Spleen (tissue), 7 donors: ENCODE data around the gene CUL3.
"Not testable (repeated sequence)": the region's sequence is repeated elsewhere in the genome, so short reads cannot be mapped to it uniquely, and the experiment has no call there.

ENCODE experiments used
- CTCF ChIP-seq, 11 experiments: fragments of 200-600 bp in 7 of 11; fragments of 450-650 bp in 4 of 11; sonication (generic) in 4 of 11; IDR thresholded peaks in 8 of 11; conservative IDR thresholded peaks in 3 of 11; 1 replicate in 7 of 11; 2 replicates in 4 of 11; pipeline versions ENCODE4 v1.4.0 to v1.8.0; 2016 to 2021; ENCODE audit warnings: antibody characterized with exemption in 11 of 11, inconsistent platforms in 4 of 11, mild to moderate bottlenecking in 1 of 11
- POLR2A ChIP-seq, 3 donors: fragments of 450-650 bp; IDR thresholded peaks; one replicate each; pipeline ENCODE4 v1.5.1; 2017; ENCODE audit warnings: antibody characterized with exemption in 3 of 3, mild to moderate bottlenecking in 1 of 3
- POLR2AphosphoS5 ChIP-seq, 3 donors: sonication (generic); formaldehyde crosslinking; IDR thresholded peaks; one replicate each; pipeline ENCODE4 v1.5.1; 2017; ENCODE audit warnings: antibody characterized with exemption in 3 of 3
- donor health status: DM: no; HTN: no; CAD: no; lungs with moderate emphysema.
- donor health status: DM: no; HTN: no; CAD: no.
- donor health status: DM: no; HTN: no; CAD: no.

GRCh38 chr2:224487940-224488339, 97.2 kb downstream of the CUL3 start:
- not testable (repeated sequence) for TF ChIP-seq CTCF (IDR thresholded peaks at IDR 0.05 in 8 of 11, conservative IDR thresholded peaks at IDR 0.05 in 3 of 11); POLR2A (IDR thresholded peaks at IDR 0.05); POLR2AphosphoS5 (IDR thresholded peaks at IDR 0.05)
